GM12878 (cell line): ENCODE measurements around the gene DUSP16. TPM values are rescaled to one million over a fixed set of nuclear protein-coding genes. Genes with fewer than 3 reads are reported as not detected.

ENCODE experiments used
- ATAC-seq: fragments of 200-7000 bp; cut with Tn5 transposase; 3 replicates; pipeline ENCODE4 v1.9.1; 2020; ENCODE audit warnings: mild to moderate bottlenecking, moderate library complexity
- BruUV-seq: library from RNA; stranded (reverse); fragments of 400-500 nt; replicated peaks from 2 replicates; lab custom pipeline; 2021; lab: Mats Ljungman, UMichigan
- CTCF ChIA-PET: fragments of 300-600 bp; sonication (Branson Sonifier 250); formaldehyde crosslinking; extraction: SDS; loops from one replicate; lab custom pipeline; 2021; ENCODE audit warnings: inconsistent platforms; lab: Yijun Ruan, JAX
- POLR2A ChIA-PET: fragments of 350-600 bp; formaldehyde crosslinking; extraction: SDS; loops from one replicate; lab custom pipeline; 2021; ENCODE audit warnings: inconsistent platforms; lab: Charles Lee
- RAD21 ChIA-PET: fragments of 300-600 bp; sonication (Branson Sonifier 250); formaldehyde crosslinking; loops from one replicate; lab custom pipeline; 2023; ENCODE audit warnings: antibody characterized with exemption; ENCODE audit not compliant: unreplicated experiment; lab: Charles Lee
- SMC1A ChIA-PET: fragments of 300-600 bp; sonication (Branson Sonifier 250); formaldehyde crosslinking; loops from one replicate; lab custom pipeline; 2023; ENCODE audit not compliant: unreplicated experiment, uncharacterized antibody; lab: Charles Lee
- DNase-seq: peaks from one replicate; pipeline ENCODE4 v3.0.0-alpha.2; 2011; ENCODE audit warnings: low read depth, low spot score
- FAIRE-seq: peaks from 3 replicates; lab custom pipeline; 2011; peaks lifted over from hg19 to GRCh38; lab: Jason Lieb, UNC
- H2AFZ ChIP-seq: 2 replicates; pipeline ENCODE4 v1.6.0; 2011; ENCODE audit warnings: low read depth, low read length, control low read depth; ENCODE audit not compliant: control insufficient read depth
- H3K27ac ChIP-seq: 2 replicates; pipeline ENCODE4 v1.5.1; 2011; ENCODE audit warnings: control low read depth; ENCODE audit not compliant: control insufficient read depth, insufficient read depth
- H3K27me3 ChIP-seq, 2 experiments: replicated peaks in 1 of 2; 2 replicates each; pipeline versions ENCODE4 v1.6.0 to v1.6.1; 2011; ENCODE audit warnings: low read length in 1 of 2; ENCODE audit not compliant: control insufficient read depth in 2 of 2, insufficient read depth in 2 of 2
- H3K36me3 ChIP-seq, 2 experiments: 2 replicates each; pipeline ENCODE4 v1.5.1; 2011; ENCODE audit warnings: low read length in 1 of 2; ENCODE audit not compliant: control insufficient read depth in 2 of 2, insufficient read depth in 2 of 2
- H3K4me1 ChIP-seq: 2 replicates; pipeline ENCODE4 v1.6.1; 2011; ENCODE audit warnings: mild to moderate bottlenecking, low read length, moderate library complexity, mixed read lengths; ENCODE audit not compliant: control insufficient read depth, insufficient read depth
- H3K4me2 ChIP-seq: 2 replicates; pipeline ENCODE4 v1.6.0; 2011; ENCODE audit warnings: control low read depth; ENCODE audit not compliant: control insufficient read depth, insufficient read depth
- H3K4me3 ChIP-seq: fragments of 200-600 bp; sonication (generic); 2 replicates; pipeline ENCODE4 v1.5.1; 2016
- H3K79me2 ChIP-seq: 2 replicates; pipeline ENCODE4 v1.6.0; 2011; ENCODE audit warnings: low read length; ENCODE audit not compliant: control insufficient read depth, insufficient read depth
- H3K9ac ChIP-seq: 2 replicates; pipeline ENCODE4 v1.8.0; 2011; ENCODE audit warnings: low read length, control low read depth, mixed read lengths; ENCODE audit not compliant: control insufficient read depth, insufficient read depth
- H3K9me3 ChIP-seq: replicated peaks from 3 replicates; pipeline ENCODE4 v1.5.1; 2011; ENCODE audit warnings: mild to moderate bottlenecking, low read length; ENCODE audit not compliant: control insufficient read depth, insufficient read depth
- H4K20me1 ChIP-seq: 2 replicates; pipeline ENCODE4 v1.6.0; 2011; ENCODE audit not compliant: control insufficient read depth, insufficient read depth
- BCLAF1 ChIP-seq: fragments of 450-650 bp; IDR thresholded peaks from 2 replicates; pipeline ENCODE4 v1.6.1; 2017; ENCODE audit warnings: antibody characterized with exemption, mild to moderate bottlenecking, moderate library complexity
- CBX3 ChIP-seq: fragments of 200-600 bp; sonication (generic); IDR thresholded peaks from 2 replicates; pipeline ENCODE4 v1.6.1; 2016; ENCODE audit warnings: low read depth, borderline replicate concordance
- DPF2 ChIP-seq: fragments of 450-650 bp; IDR thresholded peaks from 2 replicates; pipeline ENCODE4 v1.6.1; 2017; ENCODE audit warnings: mild to moderate bottlenecking
- EZH2 ChIP-seq: IDR thresholded peaks from 2 replicates; pipeline ENCODE4 v1.6.1; 2012; ENCODE audit warnings: low read depth, mild to moderate bottlenecking, control low read depth, inconsistent platforms, low read length, borderline replicate concordance; ENCODE audit not compliant: control insufficient read depth
- IKZF2 ChIP-seq, 2 experiments: fragments of 450-650 bp; IDR thresholded peaks; 2 replicates each; pipeline ENCODE4 v1.6.1; 2017; ENCODE audit warnings: mild to moderate bottlenecking in 2 of 2, moderate library complexity in 2 of 2
- MTA2 ChIP-seq: fragments of 450-650 bp; IDR thresholded peaks from 2 replicates; pipeline ENCODE4 v1.6.1; 2016; ENCODE audit warnings: low read depth, mild to moderate bottlenecking, moderate library complexity
- NR2C1 ChIP-seq: fragments of 450-650 bp; IDR thresholded peaks from 2 replicates; pipeline ENCODE4 v1.6.1; 2017; ENCODE audit warnings: antibody characterized with exemption, mild to moderate bottlenecking, moderate library complexity
- PRDM15 ChIP-seq: fragments of 450-650 bp; formaldehyde crosslinking; IDR thresholded peaks from 2 replicates; pipeline ENCODE4 v1.4.0; 2020; ENCODE audit warnings: mild to moderate bottlenecking, moderate library complexity
- SKIL ChIP-seq: fragments of 450-650 bp; IDR thresholded peaks from 2 replicates; pipeline ENCODE4 v1.6.1; 2017; ENCODE audit warnings: mild to moderate bottlenecking, low read depth, inconsistent platforms; ENCODE audit not compliant: poor library complexity, severe bottlenecking
- SMARCA5 ChIP-seq: fragments of 450-650 bp; IDR thresholded peaks from 2 replicates; pipeline ENCODE4 v1.6.1; 2017; ENCODE audit warnings: mild to moderate bottlenecking
- TBL1XR1 ChIP-seq: IDR thresholded peaks from 2 replicates; pipeline ENCODE4 v1.6.1; 2012; ENCODE audit warnings: low read depth, low read length, improper control_type of control experiment
- TCF7 ChIP-seq: IDR thresholded peaks from 2 replicates; pipeline ENCODE4 v1.6.1; 2014; ENCODE audit warnings: antibody characterized with exemption, borderline replicate concordance
- ZNF274 ChIP-seq: IDR thresholded peaks from one replicate; pipeline ENCODE4 v1.8.0; 2011; ENCODE audit not compliant: insufficient read length, insufficient read depth
- WGBS: methylation state at CpG from one replicate; pipeline ENCODE4 v1.1.6; 2016; ENCODE audit warnings: low lambda C conversion rate; ENCODE audit not compliant: insufficient replicate concordance, insufficient coverage; ENCODE audit errors: missing lambda C conversion rate; 5-methylcytosine and 5-hydroxymethylcytosine counted together
- in situ Hi-C: fragments of 300-500 bp; cut with MboI; formaldehyde crosslinking; loops from 9 replicates; pipeline ENCODE4 v1.14.3; 2018; ENCODE audit warnings: mixed read lengths
- intact Hi-C: fragments of 100-400 bp; cut with micrococcal nuclease; formaldehyde crosslinking; loops from one replicate; pipeline ENCODE4 v1.14.2; 2022; ENCODE audit not compliant: unreplicated experiment
- polyA plus RNA-seq, 11 experiments: library from polyadenylated mRNA; depleted of rRNA in 4 of 11; unstranded in 6 of 11; stranded (reverse) in 5 of 11; fragments of >200 nt; fragmentation: Nextera tagmentation in 4 of 11; fragmentation: Illumina TruSeq in 1 of 11; extraction: Ambion mirVana in 4 of 11; extraction: Trizol in 1 of 11; gene quantifications; 1 replicate in 1 of 11; 2 replicates in 10 of 11; pipeline versions ENCODE4 v1.2.1 to v1.2.3, GENCODE V29; 2011 to 2016; ENCODE audit warnings: inconsistent platforms in 2 of 11, missing spikeins in 2 of 11, low read depth in 1 of 11
- total RNA-seq, 4 experiments: library from RNA; depleted of rRNA in 3 of 4; stranded (reverse); fragments of >200 nt in 3 of 4; fragmentation: Illumina TruSeq in 1 of 4; extraction: Trizol in 1 of 4; gene quantifications; 2 replicates each; pipeline versions ENCODE4 v1.2.1 to v1.2.3, GENCODE V29; 2013 to 2021

The DUSP16 gene
- total and polyA plus RNA-seq, 10 of the 15 experiments (the other 5 are each of a cell fraction or from before 2014, with no cell fraction given), result 3.9 to 75.3 (median 26.8) TPM

GRCh38 chr12:12481631-12482030 lies 81.0 kb downstream of the DUSP16 start:
- TF ChIP-seq EZH2 (no peak), BCLAF1 (no peak), CBX3 (no peak), SMARCA5 (no peak), TCF7 (no peak), SKIL (no peak), ZNF274 (no peak), MTA2 (no peak), PRDM15 (CRISPR knock-in tag) (no peak), IKZF2 (IDR thresholded peaks at IDR 0.05) (no peak), DPF2 (no peak), TBL1XR1 (no peak), NR2C1 (no peak)
- SMC1A ChIA-PET, result interaction anchor here (0.9 to 2.9 kb wide), 15 partner anchors 10 to 172 kb away, joined by 3 to 12 read pairs (median 4); partner anchors contain the start of gene DUSP16
- H3K4me1 ChIP-seq, result peaks cover 17% of the 10 kb centered on the region
- no peaks in the 10 kb centered on the region for H3K9me3 ChIP-seq
- POLR2A ChIA-PET, result interaction anchor here (0.7 to 2.4 kb wide), 7 partner anchors 16 to 235 kb away, joined by 3 to 15 read pairs (median 3); no protein-coding TSS in a partner anchor
- RAD21 ChIA-PET, result interaction anchor here (0.5 to 4.5 kb wide), 6 partner anchors 23 to 216 kb away, joined by 3 to 42 read pairs (median 3); no protein-coding TSS in a partner anchor
- H3K4me2 ChIP-seq, result no peak overlapping the region
- no peak overlapping the region for H3K4me3 ChIP-seq
- intact Hi-C loops (no loop called here), in situ Hi-C loops (no loop called here)
- BruUV-seq, result no TSS peak
- ATAC-seq (no peak), FAIRE-seq (no peak), DNase-seq (no peak)
- H3K79me2 ChIP-seq, result peaks cover 2% of the 10 kb centered on the region
- CTCF ChIA-PET, result interaction anchor here (0.9 to 2.2 kb wide), 6 partner anchors 13 to 127 kb away, joined by 3 to 10 read pairs (median 4); no protein-coding TSS in a partner anchor
- 76% methylated on average over 2 of the region's 2 CpGs for WGBS
- H3K27ac ChIP-seq, result 0 out of 2 replicates have a peak overlapping the region, but pooled peaks have one; percentile 25
- H2AFZ ChIP-seq, result no peak overlapping the region
- H3K36me3 ChIP-seq, result peaks cover 20 to 36% of the 10 kb centered on the region in 2 experiments
- no peaks in the 10 kb centered on the region for H3K27me3 ChIP-seq
- H4K20me1 ChIP-seq, result no peaks in the 10 kb centered on the region
- H3K9ac ChIP-seq, result no peak overlapping the region
